Liver (tissue), 9 donors: ENCODE results near the gene IGFBP1. TPM values are rescaled to one million over a fixed set of nuclear protein-coding genes. Genes with fewer than 3 reads are reported as not detected.
A peak's percentile ranks its signal among the peaks of the same experiment; 100 is the strongest.

Source experiments
- DNase-seq: peaks from one replicate; pipeline ENCODE4 v3.0.0-alpha.2; 2017; ENCODE audit warnings: low spot score
- H3K27ac ChIP-seq, 2 donors: one replicate each; pipeline ENCODE4 v1.7.0; 2013; ENCODE audit warnings: inconsistent platforms in 2 of 2, low read length in 2 of 2, control low read depth in 1 of 2, low read depth in 1 of 2, mild to moderate bottlenecking in 1 of 2
- H3K27me3 ChIP-seq, 4 donors: one replicate each; pipeline versions ENCODE4 v1.6.1 to v1.7.0; 2013; ENCODE audit warnings: low read length in 3 of 4, inconsistent platforms in 1 of 4, mild to moderate bottlenecking in 1 of 4, moderate library complexity in 1 of 4; ENCODE audit not compliant: control insufficient read depth in 4 of 4, insufficient read depth in 4 of 4
- H3K36me3 ChIP-seq, 4 donors: one replicate each; pipeline versions ENCODE4 v1.6.1 to v1.7.0; 2013; ENCODE audit warnings: low read length in 3 of 4, mild to moderate bottlenecking in 3 of 4, low read depth in 1 of 4, moderate library complexity in 1 of 4; ENCODE audit not compliant: control insufficient read depth in 4 of 4, insufficient read depth in 3 of 4
- H3K4me1 ChIP-seq, 4 donors: one replicate each; pipeline versions ENCODE4 v1.6.1 to v1.7.0; 2013; ENCODE audit warnings: low read length in 3 of 4, mild to moderate bottlenecking in 3 of 4, moderate library complexity in 1 of 4; ENCODE audit not compliant: control insufficient read depth in 4 of 4, insufficient read depth in 4 of 4
- H3K4me3 ChIP-seq, 3 donors: one replicate each; pipeline versions ENCODE4 v1.6.1 to v1.7.0; 2013; ENCODE audit warnings: low read length in 3 of 3, control low read depth in 1 of 3, low read depth in 1 of 3, mild to moderate bottlenecking in 1 of 3
- H3K9ac ChIP-seq, 2 donors: one replicate each; pipeline ENCODE4 v1.7.0; 2013; ENCODE audit warnings: low read length in 2 of 2, mild to moderate bottlenecking in 2 of 2, moderate library complexity in 2 of 2, control low read depth in 1 of 2, low read depth in 1 of 2
- H3K9me3 ChIP-seq, 4 donors: one replicate each; pipeline versions ENCODE4 v1.6.1 to v1.7.0; 2013; ENCODE audit warnings: low read length in 3 of 4; ENCODE audit not compliant: control insufficient read depth in 4 of 4
- ATF3 ChIP-seq: IDR thresholded peaks from 2 replicates; pipeline ENCODE4 v1.6.1; 2016; ENCODE audit warnings: antibody characterized with exemption
- CTCF ChIP-seq: fragments of 150-350 bp; IDR thresholded peaks from 2 replicates; pipeline ENCODE4 v1.5.1; 2017; ENCODE audit warnings: improper control_type of control experiment, low read depth, low read length; ENCODE audit not compliant: missing input control
- EGR1 ChIP-seq, 2 donors: IDR thresholded peaks; 2 replicates each; pipeline ENCODE4 v1.6.1; 2016 to 2018; ENCODE audit warnings: antibody characterized with exemption in 2 of 2, low read depth in 2 of 2
- FOXA1 ChIP-seq: IDR thresholded peaks from 2 replicates; pipeline ENCODE4 v1.6.1; 2016; ENCODE audit warnings: antibody characterized with exemption
- FOXA2 ChIP-seq: IDR thresholded peaks from 2 replicates; pipeline ENCODE4 v1.6.1; 2016; ENCODE audit warnings: antibody characterized with exemption
- GABPA ChIP-seq, 2 donors: IDR thresholded peaks in 1 of 2; conservative IDR thresholded peaks in 1 of 2; 2 replicates each; pipeline ENCODE4 v1.6.1; 2016; ENCODE audit warnings: antibody characterized with exemption in 2 of 2, mild to moderate bottlenecking in 1 of 2, moderate library complexity in 1 of 2
- HNF4A ChIP-seq, 2 donors: conservative IDR thresholded peaks; 2 replicates each; pipeline ENCODE4 v1.6.1; 2016; ENCODE audit warnings: antibody characterized with exemption in 2 of 2, mild to moderate bottlenecking in 2 of 2
- HNF4G ChIP-seq: IDR thresholded peaks from 2 replicates; pipeline ENCODE4 v1.6.1; 2016; ENCODE audit warnings: antibody characterized with exemption
- JUND ChIP-seq, 2 donors: IDR thresholded peaks; 2 replicates each; pipeline ENCODE4 v1.6.1; 2016; ENCODE audit warnings: antibody characterized with exemption in 2 of 2
- MAX ChIP-seq: IDR thresholded peaks from 2 replicates; pipeline ENCODE4 v1.6.1; 2016; ENCODE audit warnings: antibody characterized with exemption
- NR2F2 ChIP-seq: IDR thresholded peaks from 2 replicates; pipeline ENCODE4 v1.6.1; 2016; ENCODE audit warnings: antibody characterized with exemption
- RAD21 ChIP-seq, 2 donors: IDR thresholded peaks; 2 replicates each; pipeline ENCODE4 v1.6.1; 2016; ENCODE audit warnings: antibody characterized with exemption in 2 of 2, mild to moderate bottlenecking in 2 of 2
- REST ChIP-seq: IDR thresholded peaks from 2 replicates; pipeline ENCODE4 v1.6.1; 2016; ENCODE audit warnings: antibody characterized with exemption, mild to moderate bottlenecking
- RXRA ChIP-seq, 2 donors: IDR thresholded peaks; 2 replicates each; pipeline ENCODE4 v1.6.1; 2017 to 2018; ENCODE audit warnings: antibody characterized with exemption in 2 of 2, mild to moderate bottlenecking in 1 of 2
- SP1 ChIP-seq: IDR thresholded peaks from 2 replicates; pipeline ENCODE4 v1.6.1; 2018; ENCODE audit warnings: antibody characterized with exemption, mild to moderate bottlenecking
- TAF1 ChIP-seq: conservative IDR thresholded peaks from 2 replicates; pipeline ENCODE4 v1.6.1; 2016; ENCODE audit warnings: antibody characterized with exemption, mild to moderate bottlenecking
- YY1 ChIP-seq: IDR thresholded peaks from 2 replicates; pipeline ENCODE4 v1.6.1; 2016; ENCODE audit warnings: antibody characterized with exemption, mild to moderate bottlenecking
- ZBTB33 ChIP-seq: IDR thresholded peaks from 2 replicates; pipeline ENCODE4 v1.6.1; 2016; ENCODE audit warnings: antibody characterized with exemption
- WGBS: extraction: QIAGEN DNeasy Blood & Tissue Kit; methylation state at CpG from one replicate; pipeline ENCODE4 v1.1.7; 2013; 5-methylcytosine and 5-hydroxymethylcytosine counted together
- polyA plus RNA-seq, 2 donors: library from polyadenylated mRNA; stranded (reverse) in 1 of 2; unstranded in 1 of 2; fragments of 200-250 nt in 1 of 2; fragments of >200 nt in 1 of 2; fragmentation: Nextera tagmentation in 1 of 2; extraction: Ambion mirVana in 1 of 2; gene quantifications; one replicate each; pipeline versions ENCODE4 v1.2.1 to v1.2.3, GENCODE V29; 2013 to 2015
- total RNA-seq, 2 donors: library from RNA; depleted of rRNA; stranded (reverse); fragments of >200 nt; gene quantifications; one replicate each; pipeline ENCODE4 v1.2.3, GENCODE V29; 2014
- donor health status: healthy.
- donor health status: healthy.
- donor health status: healthy.
- donor health status: healthy.
- donor health status: healthy.

Gene IGFBP1
- total RNA-seq (10 to 100 TPM in 1 of 2 donors, 1 to 10 TPM in 1; 3.5 to 29.3 TPM), polyA plus RNA-seq (100 to 1,000 TPM in 1 of 2 donors, 10 to 100 TPM in 1; 97.9 to 234 TPM)

GRCh38 chr7:45888185-45888992, at the start of gene IGFBP1:
Gene IGFBP1 (plus strand): TSS chr7:45888488. CDS start chr7:45888653, 165 bp downstream.
- Histone ChIP-seq H3K4me3 (peak within 1 kb of the TSS; percentile 20 to 64 (median 45)), H3K4me1 (peaks cover 0 to 36% (median 19%) of the 10 kb centered on the region in 4 donors), H3K9ac (peak within 1 kb of the TSS; percentile 66 to 98), H3K36me3 (peaks cover 0 to 9% (median 0%) of the 10 kb centered on the region in 4 donors), H3K9me3 (no peaks in the 10 kb centered on the region), H3K27me3 (no peaks in the 10 kb centered on the region), H3K27ac (peak within 1 kb of the TSS; percentile 90 to 93)
- no peak for TF ChIP-seq GABPA (IDR thresholded peaks at IDR 0.05 in 1 of 2, conservative IDR thresholded peaks at IDR 0.05 in 1 of 2)
- TF ChIP-seq ZBTB33: peak; percentile 60
- TF ChIP-seq ATF3: peak; percentile 43
- TF ChIP-seq YY1: peak; percentile 56
- no peak for TF ChIP-seq NR2F2
- TF ChIP-seq TAF1: peak; percentile 96
- peak in 1 of 2 donors; percentile 67 for TF ChIP-seq EGR1 (IDR thresholded peaks at IDR 0.05; ENCODE audit: low read depth in 2 of 2)
- TF ChIP-seq REST: peak; percentile 93
- peak; percentile 55 for TF ChIP-seq MAX
- peak; percentile 76 to 93 for TF ChIP-seq RXRA (IDR thresholded peaks at IDR 0.05)
- TF ChIP-seq FOXA2: peak; percentile 63
- peak; percentile 40 for TF ChIP-seq FOXA1
- peak in 1 of 2 donors; percentile 11 for TF ChIP-seq RAD21 (IDR thresholded peaks at IDR 0.05)
- no peak for TF ChIP-seq CTCF
- peak; percentile 95 for TF ChIP-seq SP1
- peak; percentile 89 to 93 for TF ChIP-seq HNF4A (conservative IDR thresholded peaks at IDR 0.05)
- TF ChIP-seq JUND (IDR thresholded peaks at IDR 0.05): peak; percentile 33 to 81
- TF ChIP-seq HNF4G: peak; percentile 43
- peak; percentile 66 for DNase-seq
- 1% methylated on average over 73 of the region's 73 CpGs for WGBS
